Measurements from ENCODE around the gene VPREB3.

GRCh38 chr22:23779083-23779482, 24.9 kb upstream of the VPREB3 start:
- no peak for TF ChIP-seq CTCF (IDR thresholded peaks at IDR 0.05; ENCODE audit: insufficient read depth, low read length, poor library complexity, severe bottlenecking)
- no peak for TF ChIP-seq EZH2phosphoT487 (conservative IDR thresholded peaks at IDR 0.05; ENCODE audit: low read length)
